HTERT RPE-1 (cell line): ENCODE results near the gene EMP1.

Experiments used
- in situ Hi-C: fragments of 300-500 bp; cut with MboI; formaldehyde crosslinking; loops from 4 replicates; pipeline ENCODE4 v1.14.3; 2020; ENCODE audit warnings: low sequenced_read_pairs

EMP1 gene

GRCh38 chr12:13171921-13172859 lies 24.3 kb upstream of the EMP1 start:
- in situ Hi-C loops, result no loop called here

- in situ Hi-C loops, result no loop called here
These were observed 23.3 kb upstream of the EMP1 start for GRCh38 chr12:13173012-13173932.

- in situ Hi-C loops, result no loop called here
These were observed 21.0 kb upstream of the EMP1 start for GRCh38 chr12:13175499-13175898.

- in situ Hi-C loops, result no loop called here
These were observed 20.3 kb upstream of the EMP1 start for GRCh38 chr12:13176256-13176655.

- in situ Hi-C loops, result no loop called here
These were observed 19.2 kb upstream of the EMP1 start for GRCh38 chr12:13177373-13177772.

- in situ Hi-C loops, result no loop called here
These were observed 18.6 kb upstream of the EMP1 start for GRCh38 chr12:13177906-13178305.

GRCh38 chr12:13178568-13179210 lies 17.8 kb upstream of the EMP1 start:
- in situ Hi-C loops, result no loop called here

GRCh38 chr12:13179211-13180074 lies 17.1 kb upstream of the EMP1 start:
- in situ Hi-C loops, result no loop called here

GRCh38 chr12:13181375-13182070 lies 15.0 kb upstream of the EMP1 start:
- in situ Hi-C loops, result no loop called here

GRCh38 chr12:13182881-13183280 lies 13.6 kb upstream of the EMP1 start:
- in situ Hi-C loops, result no loop called here

GRCh38 chr12:13183620-13184019 lies 12.9 kb upstream of the EMP1 start:
- in situ Hi-C loops, result no loop called here

- in situ Hi-C loops, result no loop called here
These were observed 10.2 kb upstream of the EMP1 start for GRCh38 chr12:13186302-13186701.

GRCh38 chr12:13187399-13187798 lies 9.1 kb upstream of the EMP1 start:
- in situ Hi-C loops, result no loop called here

- in situ Hi-C loops, result no loop called here
These were observed 7.3 kb upstream of the EMP1 start for GRCh38 chr12:13189264-13189663.

- in situ Hi-C loops, result no loop called here
These were observed 6.3 kb upstream of the EMP1 start for GRCh38 chr12:13190275-13190674.

GRCh38 chr12:13192719-13193118 lies 3.8 kb upstream of the EMP1 start:
- in situ Hi-C loops, result no loop called here

GRCh38 chr12:13193505-13194231 lies 2.9 kb upstream of the EMP1 start:
- in situ Hi-C loops, result no loop called here

- in situ Hi-C loops, result no loop called here
These were observed 2.0 kb upstream of the EMP1 start for GRCh38 chr12:13194401-13195110.
